Stimulated activated CD8-positive, alpha-beta memory T cell treated with anti-CD3 and anti-CD28 coated beads, Interleukin-12 subunit alpha, Interleukin-12 subunit beta, amount 100 ng/mL, for 1 hour (primary cell): ENCODE measurements around the gene ZCCHC8.
A peak's percentile ranks its signal among the peaks of the same experiment; 100 is the strongest.
"Not testable (repeated sequence)": the region's sequence is repeated elsewhere in the genome, so short reads cannot be mapped to it uniquely, and the experiment has no call there.

ENCODE experiments used
- DNase-seq: peaks from one replicate; pipeline ENCODE4 v3.0.0-alpha.2; 2020; ENCODE audit warnings: low read depth

ZCCHC8 gene

DNA sequence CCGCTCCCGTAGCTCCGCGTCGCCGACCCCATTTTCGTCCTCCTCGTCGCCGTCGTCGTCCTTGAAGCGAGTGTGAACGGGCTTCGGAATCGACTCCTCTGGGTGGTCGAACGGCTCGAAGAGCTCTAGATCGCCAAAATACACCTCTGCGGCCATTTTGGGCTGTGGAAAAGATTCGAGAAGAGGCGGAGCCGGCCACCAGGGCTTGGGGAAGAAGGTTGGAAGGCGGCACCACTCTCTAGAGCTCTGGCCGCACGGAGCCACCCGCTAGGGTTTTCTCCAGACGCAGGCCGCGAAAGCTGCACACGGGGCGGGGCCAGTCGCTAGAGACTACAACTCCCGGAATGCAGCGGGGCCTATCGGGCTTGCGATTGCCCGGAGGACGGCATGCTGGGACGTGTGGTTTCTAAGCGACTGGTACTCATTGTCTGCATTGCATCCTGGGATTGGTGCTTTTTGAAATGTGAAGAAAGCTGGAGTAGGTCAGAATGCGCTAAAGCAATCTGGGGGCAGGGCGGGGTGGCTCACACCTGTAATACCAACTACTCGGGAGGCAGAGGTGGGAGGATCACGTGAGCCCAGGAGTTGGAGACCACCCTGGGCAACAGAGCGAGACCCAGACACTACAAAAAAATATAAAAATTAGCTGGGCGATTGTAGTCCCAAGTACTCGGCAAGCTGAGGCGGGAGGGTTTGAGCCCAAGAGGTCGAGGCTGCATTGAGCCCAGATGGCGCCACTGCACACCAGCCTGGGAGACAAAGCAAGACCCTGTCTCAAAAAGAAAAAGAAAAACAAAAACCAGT, at the start of gene ZCCHC8:
Gene ZCCHC8 (minus strand): TSS at position 248 of the 804 bp plus-strand sequence. CDS start 92 bp downstream, at position 156.
- peak; percentile 96 for DNase-seq

DNA sequence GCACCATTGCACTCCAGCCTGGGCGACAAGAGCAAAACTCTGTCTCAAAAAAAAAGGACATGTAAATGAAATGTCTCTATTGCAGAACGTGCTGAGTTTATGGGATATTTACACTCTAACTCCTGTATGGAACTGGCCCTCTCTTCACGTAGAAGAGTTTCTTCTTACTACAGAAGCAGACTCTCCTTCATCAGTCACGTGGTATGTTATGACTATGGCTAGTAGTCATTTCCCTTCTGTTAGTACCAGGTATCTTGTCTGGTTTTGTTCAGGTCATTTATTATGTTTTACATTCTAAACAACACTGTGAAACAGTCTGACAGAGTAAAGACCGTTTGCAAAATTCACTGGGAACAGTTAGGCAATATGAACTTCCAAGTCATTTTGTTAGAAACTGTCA, 46.6 kb upstream of the ZCCHC8 start:
- no peak for DNase-seq

DNA sequence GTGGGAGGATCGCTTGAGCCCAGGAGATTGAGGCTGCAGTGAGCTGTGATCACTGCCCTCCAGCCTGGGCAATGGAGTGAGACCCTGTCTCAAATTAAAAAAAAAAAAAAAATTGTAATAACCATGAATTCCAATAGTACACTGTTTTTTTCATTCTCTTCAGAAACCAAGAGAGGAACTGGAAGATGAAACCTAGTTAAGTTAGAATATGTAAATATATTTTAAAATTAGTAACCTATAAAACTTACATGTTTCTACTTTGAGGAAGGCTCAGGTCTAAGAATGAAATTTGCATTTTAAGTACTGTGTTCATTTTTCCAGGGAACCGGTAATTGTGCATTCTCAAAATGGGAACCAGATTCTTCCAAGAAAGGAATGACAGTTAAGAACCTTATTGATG, 45.1 kb upstream of the ZCCHC8 start:
- DNase-seq = no peak

DNA sequence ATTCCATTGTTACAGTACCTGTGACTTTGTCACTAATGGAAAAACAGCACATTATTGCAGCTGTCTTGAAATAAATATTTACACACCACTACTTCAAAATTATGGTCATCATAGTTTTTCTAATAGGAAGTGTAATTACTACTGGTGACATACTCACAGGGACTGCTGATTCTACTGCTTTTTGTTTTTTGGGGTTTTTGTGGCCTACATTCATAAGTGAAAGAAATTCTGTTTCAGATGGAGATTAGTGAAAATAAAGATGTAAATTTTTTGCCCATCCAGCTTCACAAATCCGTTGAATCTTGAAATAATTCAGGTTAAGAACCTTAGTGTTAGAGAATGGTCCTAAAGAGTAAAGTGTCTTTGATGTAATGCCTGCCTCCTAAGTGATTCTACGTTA, 43.8 kb upstream of the ZCCHC8 start:
- DNase-seq = no peak

DNA sequence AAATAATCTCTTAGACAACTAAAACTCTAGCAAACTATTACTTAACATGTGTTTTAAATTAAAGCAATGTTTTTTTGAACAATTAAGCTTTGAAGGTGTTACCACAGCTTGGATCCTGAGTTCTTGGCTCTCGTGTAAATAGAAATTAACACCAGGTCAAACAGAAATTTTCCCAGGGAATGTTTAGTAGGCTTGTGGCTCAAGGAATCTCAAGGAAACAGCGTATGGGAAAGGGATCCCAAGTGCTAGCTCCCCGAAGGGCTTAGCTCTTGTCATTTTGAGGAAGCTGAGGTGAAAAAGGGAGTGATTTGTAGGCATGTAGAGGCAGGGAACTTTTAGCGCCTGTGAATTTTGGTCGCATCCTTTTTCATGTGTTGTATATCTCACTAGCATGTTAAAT, 37.8 kb upstream of the ZCCHC8 start:
- DNase-seq = no peak

DNA sequence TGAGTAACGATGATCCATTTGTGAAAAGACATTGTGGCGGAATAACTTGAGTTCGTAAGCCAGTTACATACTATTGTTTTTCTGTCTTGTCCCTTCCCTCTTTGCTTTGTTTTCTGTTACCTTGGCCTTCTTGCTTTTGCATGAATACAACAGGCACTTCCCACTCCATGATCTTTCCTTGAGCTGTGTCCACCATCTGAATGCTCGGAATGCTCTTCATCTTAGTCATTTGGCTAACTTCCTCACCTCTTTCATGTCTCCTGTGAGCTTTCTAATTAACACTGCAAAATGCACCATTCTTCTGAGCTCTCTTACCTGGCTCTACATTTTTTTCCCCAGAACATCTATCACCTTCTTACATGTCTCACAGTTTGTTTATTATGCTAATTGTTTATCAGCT, 36.3 kb upstream of the ZCCHC8 start:
- no peak for DNase-seq

DNA sequence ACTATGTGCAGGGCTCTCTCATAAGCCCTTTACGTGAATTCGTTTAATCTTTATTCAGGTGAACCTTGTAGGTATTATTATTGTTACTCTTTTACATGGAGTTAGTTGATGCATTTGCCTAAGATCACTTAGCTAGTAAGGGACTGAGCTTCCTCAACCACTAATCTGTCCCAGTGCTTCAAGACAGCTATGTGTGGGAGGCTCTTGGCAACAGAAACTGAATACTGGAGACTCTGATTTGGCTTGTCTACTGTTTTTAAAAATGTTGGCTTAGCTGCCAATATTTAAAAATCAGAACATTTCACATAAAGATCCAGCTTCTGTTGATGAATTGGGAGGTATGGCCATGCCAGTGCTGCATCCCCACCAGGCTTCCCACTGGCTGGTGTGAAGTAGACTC, 33.1 kb upstream of the ZCCHC8 start:
- DNase-seq = no peak

DNA sequence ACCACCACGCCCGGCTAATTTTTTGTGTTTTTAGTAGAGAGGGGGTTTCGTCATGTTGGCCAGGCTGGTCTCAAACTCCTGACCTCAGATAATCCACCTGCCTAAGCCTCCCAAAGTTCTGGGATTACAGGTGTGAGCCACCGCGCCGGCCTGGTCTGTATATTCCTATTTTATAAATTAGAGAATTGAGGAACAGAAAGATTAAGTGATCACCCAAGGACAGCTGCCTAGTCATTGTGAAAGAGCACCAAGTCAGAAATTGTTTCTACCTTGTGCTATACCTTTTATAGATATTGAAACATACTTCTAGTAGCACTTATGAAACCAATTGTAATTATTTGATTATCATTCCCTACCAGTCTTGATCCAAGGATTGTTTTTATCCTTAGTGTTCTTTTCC, 28.3 kb upstream of the ZCCHC8 start:
- DNase-seq = no peak

DNA sequence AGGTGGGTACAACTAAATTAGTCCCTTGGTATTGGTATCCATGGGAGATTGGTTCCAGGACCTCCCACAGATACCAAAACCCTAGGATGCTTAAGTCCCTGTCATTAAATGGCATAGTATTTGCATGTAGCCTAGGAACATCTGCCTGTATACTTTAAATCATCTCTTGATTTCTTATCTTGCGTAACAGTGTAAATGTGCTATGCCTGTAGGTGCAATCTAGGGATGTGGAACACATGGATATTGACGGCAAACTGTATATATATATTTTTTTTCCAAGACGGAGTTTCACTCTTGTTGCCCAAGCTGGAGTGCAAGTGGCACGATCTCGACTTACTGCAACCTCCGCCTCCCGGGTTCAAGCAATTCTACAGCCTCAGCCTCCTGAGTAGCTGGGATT, 27.9 kb upstream of the ZCCHC8 start:
- no peak for DNase-seq

DNA sequence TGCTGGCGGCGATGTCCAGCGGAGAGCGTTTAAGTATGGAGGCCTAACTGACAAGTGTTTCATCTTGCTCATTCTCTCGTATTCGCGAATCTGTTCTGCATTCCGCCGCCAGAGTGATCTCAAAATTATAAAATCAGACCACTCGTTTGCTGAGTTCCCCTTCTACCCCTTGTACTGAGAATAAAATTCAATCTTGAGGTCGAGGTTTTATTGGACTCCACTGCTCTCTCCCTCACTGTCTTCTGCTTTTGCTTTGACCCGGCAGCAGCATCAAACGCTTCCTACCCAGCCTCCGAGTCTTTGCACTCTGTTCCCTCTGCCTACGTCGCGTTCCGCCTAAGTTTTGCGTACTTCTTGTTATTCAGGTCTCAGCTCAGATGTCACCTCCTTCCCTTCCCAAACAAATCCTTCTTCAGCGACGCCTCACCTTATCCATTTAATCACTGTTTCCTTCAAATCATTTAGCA, 26.8 kb upstream of the ZCCHC8 start:
- no peak for DNase-seq

DNA sequence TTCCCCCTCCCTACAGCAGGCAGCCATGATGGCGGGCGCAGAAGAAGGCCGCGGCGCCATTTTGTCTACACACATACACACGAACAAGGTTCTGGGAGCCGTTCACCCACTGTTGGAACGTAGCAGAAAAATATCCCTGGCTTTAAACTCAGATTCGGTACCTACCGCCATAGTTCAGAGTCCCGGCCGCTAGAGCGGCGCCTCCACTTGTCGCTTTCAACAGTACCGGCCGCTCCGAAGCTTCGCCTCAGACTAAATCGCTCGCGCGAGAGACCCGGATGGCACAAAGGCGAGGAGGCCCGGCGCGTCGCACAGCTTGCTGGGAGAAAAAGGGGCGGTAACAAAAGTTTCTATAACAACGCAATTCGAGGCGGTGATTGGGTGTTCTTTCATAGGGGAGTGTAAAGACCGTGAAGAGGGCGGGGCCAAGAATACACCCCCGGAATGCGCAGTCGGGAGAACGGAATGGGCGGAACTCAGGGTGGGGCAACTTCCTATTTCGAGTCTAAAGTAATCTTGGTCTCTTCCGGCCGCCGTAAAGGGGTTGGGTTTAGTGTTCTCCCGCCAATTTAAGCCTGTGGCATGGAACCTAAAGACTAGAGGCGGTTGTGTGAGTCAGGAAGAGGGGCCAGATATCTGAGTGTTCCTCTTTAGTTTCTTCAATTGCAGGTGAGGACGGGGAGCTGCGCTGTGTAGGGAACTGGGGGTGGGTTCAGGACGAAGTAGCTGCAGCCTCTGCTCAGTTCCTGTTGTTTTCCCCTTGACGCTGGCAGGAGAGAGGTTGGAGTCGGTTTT, 26.1 kb upstream of the ZCCHC8 start, which contains the start of the genes KNTC1 and RSRC2:
Gene KNTC1 (plus strand): TSS at position 567 of the 795 bp plus-strand sequence. CDS start 2,815 bp downstream, outside the sequence.
Gene RSRC2 (minus strand): TSS at position 254 of the 795 bp plus-strand sequence. CDS start 83 bp downstream, at position 171.
- peak; percentile 97 for DNase-seq

DNA sequence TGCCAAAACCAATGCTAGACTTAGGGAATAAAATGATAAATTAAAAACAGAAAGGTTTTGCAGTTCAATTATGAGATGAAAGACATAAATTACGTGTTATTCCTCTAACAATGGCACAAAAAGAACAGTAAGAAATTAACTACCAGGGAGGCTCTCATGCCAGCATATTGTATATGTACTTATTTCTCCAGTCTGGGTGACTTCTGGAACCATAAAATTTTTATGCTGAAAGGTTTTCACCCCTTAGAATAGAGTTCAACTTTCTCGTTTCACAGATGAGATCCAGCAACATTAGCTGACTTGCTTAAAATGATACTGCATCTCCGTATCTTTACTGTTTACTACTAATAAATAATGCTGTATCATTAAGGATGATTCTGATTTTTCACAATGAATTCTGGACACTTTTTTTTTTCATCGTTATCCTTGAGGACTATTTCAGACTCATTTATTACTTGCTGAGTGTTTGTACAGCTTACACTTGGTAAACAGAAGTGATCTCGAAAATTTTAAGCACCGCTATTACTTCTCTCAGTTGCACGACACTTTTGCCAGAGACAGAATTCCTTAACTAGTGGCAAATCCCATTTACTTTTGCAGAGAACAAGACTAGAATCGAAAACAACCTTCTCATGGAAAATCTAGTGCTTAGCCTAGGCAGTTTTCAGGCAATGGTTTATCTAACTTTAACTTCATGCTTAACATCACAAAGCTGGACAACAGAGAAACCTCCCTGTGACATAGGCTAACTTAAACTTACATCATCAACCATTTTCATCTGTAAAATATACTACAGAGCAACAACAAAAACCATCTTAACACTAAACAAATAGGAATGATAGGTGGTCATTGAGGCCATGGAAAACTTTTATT, 23.4 kb upstream of the ZCCHC8 start:
- DNase-seq = no peak

DNA sequence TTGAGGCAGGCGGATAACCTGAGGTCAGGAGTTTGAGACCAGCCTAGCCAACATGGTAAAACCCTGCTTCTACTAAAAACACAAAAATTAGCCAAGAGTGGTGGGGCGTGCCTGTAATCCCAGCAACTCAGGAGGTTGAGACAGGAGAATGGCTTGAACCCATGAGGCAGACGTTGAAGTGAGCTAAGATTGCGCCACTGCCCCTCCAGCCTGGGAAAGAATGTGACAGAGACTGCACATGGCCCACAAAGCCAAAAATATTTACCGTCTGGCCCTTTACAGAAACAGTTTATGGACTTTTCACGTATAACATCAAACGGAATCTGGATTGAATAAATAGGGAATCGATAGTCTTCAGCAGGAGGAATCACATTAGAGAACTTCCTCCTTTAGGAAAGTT, 22.5 kb upstream of the ZCCHC8 start:
- DNase-seq = no peak

DNA sequence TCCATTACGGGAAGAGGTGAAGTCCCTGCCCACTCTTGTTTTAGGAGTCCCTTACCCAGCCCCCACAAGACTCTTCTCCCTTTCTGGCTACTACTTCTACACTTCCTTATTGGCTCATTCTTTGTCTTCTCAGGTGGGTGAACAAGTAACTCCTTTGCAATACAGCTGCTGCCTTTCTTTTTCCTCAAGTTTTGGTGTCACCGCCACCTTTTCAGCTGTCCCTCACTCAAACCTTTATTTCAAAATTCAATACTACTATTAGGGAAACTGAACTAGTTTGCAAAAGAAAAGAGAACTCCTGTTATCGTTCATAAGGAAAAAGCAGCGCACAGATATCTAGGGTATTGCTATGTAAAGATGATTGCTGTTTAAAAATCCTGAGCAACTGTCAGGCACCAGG, 19.9 kb upstream of the ZCCHC8 start:
- no peak for DNase-seq

DNA sequence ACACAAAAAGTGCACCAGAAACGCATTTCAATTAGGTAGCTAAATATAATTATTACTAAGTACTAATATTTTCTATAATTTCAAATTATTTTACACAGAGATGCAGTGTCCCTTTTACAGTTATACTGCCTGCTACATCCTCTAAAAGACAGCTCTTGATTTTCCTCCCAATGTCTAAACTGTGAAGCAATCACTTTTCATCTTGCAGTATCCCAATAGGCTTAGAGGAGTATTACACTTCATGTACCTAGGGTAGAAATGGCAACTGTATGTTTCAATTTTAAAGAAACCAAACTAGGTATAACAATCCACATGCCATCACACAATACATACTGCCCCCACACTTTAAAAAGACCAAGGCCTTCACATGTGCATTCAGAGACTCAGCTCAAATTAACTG, 18.7 kb upstream of the ZCCHC8 start:
- DNase-seq = no peak

DNA sequence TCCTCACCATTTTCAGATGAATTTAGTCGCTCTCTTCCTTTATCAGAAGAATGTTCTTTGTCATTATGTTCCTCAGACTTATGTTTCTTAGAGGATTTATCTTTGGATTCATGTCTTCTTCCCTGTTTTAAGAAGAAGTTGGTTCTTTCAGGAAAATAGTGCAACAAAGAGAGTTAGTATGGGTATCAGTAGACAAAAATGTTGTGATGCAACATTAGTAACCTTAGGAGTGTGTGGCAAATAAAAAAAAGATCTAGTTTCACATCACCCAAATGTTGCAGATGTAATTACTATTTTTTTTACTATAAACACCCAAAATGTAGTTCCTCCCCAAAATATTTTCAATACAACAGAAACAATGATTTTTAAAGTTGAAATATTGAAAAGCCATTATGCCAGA, 18.2 kb upstream of the ZCCHC8 start:
- DNase-seq = no peak

DNA sequence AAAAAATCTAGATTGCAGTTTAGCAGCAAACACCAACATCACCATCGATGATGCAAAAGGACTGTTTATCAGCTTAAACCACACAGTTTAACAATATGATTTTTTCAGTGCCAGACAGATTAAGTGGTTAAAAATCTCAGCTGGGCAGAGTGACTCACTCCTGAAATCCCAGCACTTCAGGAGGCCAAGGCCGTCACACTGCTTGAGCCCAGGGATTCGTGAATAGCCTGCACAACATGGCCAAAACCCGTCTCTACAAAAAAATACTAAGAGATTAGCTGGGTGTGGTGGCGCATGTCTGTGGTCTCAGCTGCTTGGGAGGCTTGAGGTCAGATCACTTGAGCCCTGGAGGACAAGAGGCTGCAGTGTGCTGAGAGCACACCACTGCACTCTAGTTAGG, 17.1 kb upstream of the ZCCHC8 start:
- no peak for DNase-seq

DNA sequence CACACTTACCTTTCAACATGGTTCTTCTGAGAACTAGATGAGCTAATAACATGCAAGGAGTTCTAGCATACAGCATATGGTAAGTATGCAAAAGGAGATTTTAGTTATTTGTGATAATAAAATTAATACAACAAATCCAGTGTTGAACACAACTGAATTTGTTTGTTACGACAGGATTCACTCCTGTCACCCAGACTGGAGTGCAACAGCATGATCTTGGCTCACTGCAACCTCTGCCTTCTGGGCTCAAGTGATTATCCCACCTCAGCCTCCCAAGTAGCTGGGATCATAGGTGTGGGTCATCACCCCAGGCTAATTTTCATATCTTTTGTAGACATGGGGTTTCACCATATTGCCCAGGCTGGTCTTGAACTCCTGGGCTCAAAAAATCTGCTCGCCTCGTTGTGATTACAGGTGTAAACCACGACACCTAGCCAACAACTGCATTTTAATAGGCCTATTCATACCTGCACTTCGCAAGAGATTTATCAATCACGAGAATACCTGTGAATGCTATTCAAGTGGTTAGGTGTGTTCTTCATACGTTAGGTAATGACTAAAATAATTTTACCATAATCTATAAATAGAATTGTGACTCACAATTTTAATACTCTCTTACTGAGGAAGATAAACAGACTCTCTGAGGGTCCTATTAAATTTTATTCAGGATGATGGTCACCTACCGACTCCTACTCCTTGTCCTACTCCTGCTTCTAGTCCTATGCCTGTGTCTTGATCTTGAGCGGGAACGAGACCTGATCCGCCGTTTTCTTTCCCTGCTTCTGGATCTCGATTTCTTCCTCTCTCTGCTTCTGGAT, 16.0 kb upstream of the ZCCHC8 start:
- DNase-seq = no peak

DNA sequence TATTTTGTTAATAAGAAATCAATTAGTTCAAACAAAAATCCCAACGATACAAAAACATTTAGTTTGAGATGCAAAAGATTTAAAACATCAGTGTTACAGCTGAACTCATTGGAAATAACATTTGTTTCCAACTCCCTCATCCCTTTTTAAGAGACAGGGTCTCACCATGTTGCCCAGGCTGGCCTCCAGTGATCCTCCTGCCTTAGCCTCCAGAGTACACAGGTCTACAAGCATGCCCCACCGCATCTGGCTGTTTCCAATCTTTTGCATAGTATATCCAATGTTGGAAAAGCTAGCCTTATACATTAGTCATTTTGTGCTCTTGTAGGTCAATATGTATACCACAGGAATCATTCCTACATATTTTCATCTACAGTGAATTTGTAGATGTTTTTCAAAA, 14.5 kb upstream of the ZCCHC8 start:
- DNase-seq = no peak

DNA sequence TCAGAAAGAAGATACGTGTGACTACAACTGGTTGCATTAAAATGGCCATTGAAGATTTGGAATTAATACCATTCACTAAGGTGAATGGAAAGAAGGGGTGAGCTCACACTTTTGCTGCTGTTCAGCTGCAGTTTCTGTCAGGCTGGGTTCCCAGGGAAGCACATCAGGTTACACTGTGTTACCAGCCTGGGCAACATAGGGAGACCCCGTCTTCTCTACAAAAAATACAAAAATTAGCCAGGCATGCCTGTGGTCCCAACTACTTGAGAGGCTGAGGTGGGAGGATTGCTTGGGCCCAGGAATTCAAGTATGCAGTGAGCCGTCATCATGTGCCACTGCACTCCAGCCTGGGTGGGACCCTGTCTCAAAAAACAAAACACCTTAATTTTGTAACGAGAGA, 12.9 kb upstream of the ZCCHC8 start:
- DNase-seq = no peak

DNA sequence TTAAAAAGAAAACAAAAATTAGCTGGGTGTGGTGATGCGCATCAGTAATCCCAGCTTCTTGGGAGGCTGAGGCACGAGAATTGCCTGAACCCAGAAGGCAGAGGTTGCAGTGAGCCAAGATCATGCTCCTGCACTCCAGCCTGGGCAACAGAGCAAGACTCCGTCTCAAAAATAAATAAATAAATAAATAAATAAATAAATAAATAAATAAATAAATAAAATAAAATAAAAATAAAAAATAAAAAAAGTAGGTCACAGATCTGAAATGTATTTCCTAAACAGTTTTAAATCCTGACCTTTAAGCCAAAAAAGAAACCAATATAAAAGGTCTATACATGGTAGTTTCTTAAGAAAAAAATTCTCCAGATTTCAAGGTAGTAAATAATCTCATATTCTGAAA, 12.3 kb upstream of the ZCCHC8 start:
- not testable (repeated sequence) for DNase-seq
